ENCODE results near the gene CNDP1.

- TF ChIP-seq CTCF (IDR thresholded peaks at IDR 0.05) (no peak), POLR2A (IDR thresholded peaks at IDR 0.05) (no peak)
Observed at GRCh38 chr18:74528478-74528877, 5.8 kb upstream of the CNDP1 start.
